ENCODE results near the gene ELL2. TPM values are rescaled to one million over a fixed set of nuclear protein-coding genes. Genes with fewer than 3 reads are reported as not detected.
"Not testable (repeated sequence)": the region's sequence is repeated elsewhere in the genome, so short reads cannot be mapped to it uniquely, and the experiment has no call there.

The ELL2 gene
- polyA plus RNA-seq, 12 donors: 2.4 to 14.0 (median 4.4) TPM; not detected in 1

DNA sequence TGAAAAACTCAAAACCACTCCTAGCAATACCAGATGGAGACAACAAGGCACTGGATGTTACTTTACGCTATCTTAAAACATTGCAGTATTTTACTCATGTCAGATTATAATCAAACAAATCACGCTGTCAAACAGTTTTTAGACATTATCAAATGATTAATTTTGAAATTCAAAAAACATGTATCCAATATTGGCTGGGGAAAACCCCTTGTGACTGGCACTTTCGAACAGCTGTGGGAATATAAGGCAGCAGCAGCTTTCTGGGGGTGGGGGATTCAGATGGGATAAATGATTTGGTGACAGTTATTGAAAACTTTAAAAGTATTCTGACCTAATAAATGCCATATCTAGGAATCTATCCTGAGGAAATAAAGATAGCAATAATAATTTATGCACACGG lies 28.7 kb downstream of the ELL2 start:
- DNase-seq: no peak

DNA sequence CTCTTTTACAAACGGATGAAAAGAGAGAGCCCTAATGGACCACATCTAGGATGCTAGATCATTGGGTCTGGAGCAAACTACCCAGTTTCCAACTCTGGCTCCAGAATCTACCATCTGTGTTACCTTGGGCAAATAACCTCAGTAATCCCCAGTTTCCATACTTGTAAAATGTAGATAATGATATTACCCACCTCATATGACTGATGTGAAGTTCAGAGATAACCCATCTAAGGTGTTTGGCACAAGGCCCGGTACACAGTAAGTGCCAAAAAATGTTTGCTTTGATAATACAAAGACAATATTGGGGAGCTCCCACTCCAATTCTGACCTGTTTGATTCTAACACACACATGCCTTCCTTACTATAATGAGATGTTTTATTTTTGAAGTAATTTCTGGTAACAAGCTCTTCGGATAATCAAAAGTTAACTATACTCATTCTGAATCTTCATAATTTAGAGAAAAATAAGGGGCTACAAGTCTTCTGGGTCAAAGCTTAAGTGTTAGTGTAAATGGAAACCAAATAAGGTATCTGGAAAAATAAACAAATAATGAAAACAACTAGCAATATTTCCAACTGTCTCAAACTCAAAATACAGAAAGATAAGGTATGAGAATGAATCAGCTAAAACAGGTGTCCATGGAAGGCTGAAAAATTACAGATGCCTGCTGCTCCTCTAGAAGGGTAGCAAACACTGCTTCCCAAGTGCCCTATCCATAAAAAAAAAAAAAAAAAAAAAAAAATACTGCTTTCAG lies 30.4 kb downstream of the ELL2 start:
- no peak for DNase-seq

DNA sequence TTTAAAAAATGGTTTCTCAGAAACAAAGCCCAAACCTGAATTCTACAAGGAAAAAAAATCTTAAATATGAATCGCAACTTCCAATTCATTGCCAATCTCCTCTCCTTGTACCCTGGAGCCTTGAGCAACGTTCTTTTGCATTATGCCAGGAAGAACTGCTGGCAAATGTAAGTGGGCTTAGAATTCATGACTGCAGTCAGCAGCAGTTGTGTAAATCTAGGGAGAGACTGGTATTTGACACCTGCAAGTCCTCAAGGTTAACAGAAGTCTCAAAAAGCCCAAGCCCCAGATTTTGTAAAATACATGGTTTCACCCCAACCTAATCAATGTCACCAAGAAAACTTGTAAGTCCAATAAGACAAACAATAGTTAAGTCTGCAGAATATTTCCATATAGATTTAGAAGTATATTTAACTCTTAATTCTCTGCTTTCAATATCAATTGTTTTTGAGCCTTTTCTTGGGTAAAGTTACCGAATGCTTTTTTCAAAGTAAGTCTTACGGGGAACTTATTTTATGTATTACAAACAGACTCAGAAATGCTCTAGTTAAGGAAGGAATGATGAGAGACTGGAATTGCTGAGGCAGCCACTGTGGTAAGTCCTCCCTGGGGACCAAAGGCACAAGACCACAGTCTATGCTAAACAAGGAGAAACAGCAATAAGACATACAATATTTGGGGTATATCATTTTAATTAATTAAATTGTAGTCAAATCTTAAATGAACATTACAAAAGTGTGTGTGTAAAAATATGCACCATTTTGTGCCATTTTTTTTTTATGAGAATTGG lies 31.3 kb downstream of the ELL2 start:
- no peak for DNase-seq

GRCh38 chr5:95928724-95929253 lies 32.9 kb downstream of the ELL2 start:
- no peak for DNase-seq

- no peak for DNase-seq
Measured at GRCh38 chr5:95927927-95928723, 33.5 kb downstream of the ELL2 start.

DNA sequence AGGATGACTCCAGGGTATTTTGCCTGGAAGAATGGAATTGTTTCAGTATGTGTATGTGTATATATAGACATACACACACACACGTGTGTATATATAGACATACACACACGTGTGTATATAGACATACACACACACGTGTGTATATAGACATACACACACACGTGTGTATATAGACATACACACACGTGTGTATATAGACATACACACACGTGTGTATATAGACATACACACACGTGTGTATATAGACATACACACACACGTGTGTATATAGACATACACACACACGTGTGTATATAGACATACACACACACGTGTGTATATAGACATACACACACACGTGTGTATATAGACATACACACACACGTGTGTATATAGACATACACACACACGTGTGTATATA lies 34.4 kb downstream of the ELL2 start:
- not testable (repeated sequence) for DNase-seq

GRCh38 chr5:95925939-95926338 lies 35.7 kb downstream of the ELL2 start:
- DNase-seq: no peak

- DNase-seq: no peak
Measured at GRCh38 chr5:95925378-95925744, 36.3 kb downstream of the ELL2 start.

- no peak for DNase-seq
Measured at GRCh38 chr5:95924720-95925377, 36.8 kb downstream of the ELL2 start.

DNA sequence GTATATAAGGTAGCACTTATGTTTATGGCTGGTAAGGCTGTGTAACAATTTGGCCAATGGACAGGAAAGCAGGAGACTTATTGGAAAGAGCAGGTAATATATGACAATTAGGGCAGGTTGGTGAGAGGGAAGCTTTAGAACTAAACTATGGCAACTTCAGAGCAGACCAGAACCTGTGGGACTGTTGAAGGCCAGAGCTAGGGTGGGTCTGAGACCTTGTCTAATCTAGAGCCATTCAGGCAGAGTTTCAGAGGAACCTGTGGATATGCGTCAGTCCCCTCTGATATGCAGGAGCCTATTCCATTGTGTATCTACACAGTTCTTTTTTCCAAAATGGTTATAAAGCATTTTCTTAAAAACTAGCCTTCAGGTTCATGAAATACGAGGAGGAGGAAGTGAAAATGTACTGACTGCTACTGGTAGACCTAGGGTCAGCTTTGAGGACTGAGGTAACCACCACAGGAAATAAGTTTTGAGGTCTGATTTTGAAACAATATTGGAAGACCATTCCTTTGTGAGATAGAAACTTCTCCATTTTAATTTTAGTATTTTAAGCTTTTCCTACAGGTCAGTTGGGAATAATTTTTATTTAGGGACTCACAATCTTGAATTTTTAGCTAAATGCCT lies 37.6 kb downstream of the ELL2 start:
- DNase-seq: no peak

- no peak for DNase-seq
Measured at GRCh38 chr5:95922798-95923197, 38.9 kb downstream of the ELL2 start.

DNA sequence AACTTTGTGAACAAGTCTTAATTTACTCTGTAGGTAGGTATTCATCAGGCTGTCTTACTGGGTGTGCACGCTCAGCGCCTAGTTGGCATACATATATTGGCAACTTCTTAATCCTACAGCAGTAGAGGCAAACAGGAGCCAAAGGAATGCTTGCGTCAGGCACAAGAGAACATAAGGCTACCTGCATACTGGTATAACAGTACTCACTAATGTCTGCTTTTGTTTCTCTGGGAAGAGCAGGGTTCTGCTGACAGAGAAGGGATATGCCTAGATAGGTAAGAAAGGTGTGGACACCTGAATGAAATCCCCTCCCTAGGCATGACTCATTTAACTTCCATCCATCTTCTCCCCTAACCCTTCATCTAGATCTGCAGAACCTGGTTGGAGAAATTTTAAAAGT lies 40.1 kb downstream of the ELL2 start:
- DNase-seq: no peak

DNA sequence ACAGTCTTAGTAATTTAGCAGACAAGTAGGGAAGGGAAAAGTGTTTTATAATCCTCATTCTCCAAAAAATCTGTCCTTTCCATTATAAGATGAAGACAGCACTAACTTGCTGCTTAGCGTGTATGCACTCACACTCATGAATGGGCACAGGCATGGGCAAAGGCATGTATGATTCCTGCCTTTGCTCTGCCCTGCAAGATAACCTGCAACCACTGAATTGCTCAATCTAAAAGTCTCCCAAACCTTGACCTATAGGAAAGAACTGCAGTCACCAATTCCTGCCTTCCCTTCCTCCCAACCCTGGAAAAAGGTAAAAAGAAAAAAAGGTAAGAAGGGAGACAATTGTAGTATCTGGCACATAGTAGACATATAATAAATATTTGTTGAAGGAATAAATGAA lies 40.8 kb downstream of the ELL2 start:
- DNase-seq: no peak

- DNase-seq: no peak
Measured at GRCh38 chr5:95919658-95920057, 42.0 kb downstream of the ELL2 start.

DNA sequence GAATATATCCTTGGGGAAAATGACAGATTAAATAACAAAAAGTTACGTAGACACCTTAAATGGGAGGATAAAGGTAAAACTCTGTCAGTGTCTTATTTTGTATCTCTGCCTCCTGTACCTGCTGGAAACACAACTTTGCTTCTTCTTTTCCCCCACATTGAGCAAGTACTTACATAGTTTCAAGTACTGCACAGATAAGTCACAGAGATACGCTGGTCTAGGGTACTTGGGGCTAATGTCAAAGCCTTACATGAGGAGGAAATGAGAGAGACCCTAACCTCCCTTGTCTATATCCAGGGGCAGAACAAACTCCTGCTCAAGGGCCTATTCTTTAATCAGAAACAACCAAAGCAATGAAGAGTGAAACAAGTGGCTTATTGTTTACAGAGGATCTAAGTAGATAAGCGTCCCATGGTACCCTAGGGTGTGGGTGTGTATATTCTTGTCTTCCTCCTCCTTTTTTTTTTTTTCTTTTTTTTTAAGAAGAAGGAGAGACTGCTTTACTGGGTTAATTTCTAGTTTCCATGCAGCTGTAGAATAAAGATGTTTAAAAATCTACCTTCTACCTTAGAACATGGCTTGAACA lies 43.1 kb downstream of the ELL2 start:
- no peak for DNase-seq

DNA sequence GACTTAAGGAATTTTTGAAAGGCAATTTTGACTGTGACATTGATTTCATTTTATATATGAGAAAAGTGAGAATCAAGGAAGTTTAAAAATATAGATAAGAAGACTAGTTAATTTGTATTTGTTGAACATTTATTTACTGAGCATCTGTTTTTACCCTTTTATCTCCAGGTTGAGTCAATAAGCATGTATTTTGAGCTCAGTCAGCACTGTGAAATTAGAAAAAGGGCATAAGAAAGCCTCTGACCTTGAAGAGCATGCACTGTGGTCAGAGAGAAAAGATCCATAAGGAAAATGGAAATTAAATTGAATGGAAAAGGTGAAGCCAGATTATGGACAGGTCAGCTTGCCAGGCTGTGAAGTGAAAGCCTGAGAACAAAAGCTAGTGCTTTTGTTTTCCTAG lies 44.4 kb downstream of the ELL2 start:
- DNase-seq: no peak

GRCh38 chr5:95916687-95917085 lies 45.0 kb downstream of the ELL2 start:
- DNase-seq: no peak

DNA sequence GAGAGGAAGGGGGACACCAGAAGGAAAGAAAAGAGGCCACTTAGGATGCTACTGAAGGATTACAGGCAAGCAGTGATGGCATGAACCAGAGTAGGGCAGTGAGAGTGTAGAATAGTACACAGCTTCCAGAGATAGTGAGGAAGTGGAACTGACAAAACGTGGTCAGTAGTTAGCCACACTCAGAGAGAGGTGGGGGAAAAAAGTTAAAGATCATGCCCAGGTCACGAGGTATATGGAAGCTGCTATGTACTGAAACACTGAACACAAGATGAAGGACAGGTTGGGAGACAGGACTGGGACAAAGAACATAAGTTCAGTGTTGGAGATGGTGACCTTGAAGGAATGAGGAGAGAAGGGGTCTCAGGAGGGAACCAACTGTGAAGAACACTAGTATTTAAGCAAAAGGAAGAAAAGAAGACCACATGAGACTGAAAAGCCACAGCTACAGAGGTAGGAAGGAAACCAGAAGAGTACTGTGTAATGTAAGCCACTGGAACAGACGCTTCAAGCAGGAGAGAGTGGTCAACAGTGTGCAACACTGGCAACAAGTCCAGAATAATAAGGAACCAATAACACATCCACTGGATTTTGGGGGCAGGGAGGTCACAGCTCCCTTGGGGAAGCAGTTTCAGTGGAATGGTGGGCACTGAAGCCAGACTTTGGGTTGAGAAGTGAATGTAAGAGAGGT lies 45.5 kb downstream of the ELL2 start:
- no peak for DNase-seq

DNA sequence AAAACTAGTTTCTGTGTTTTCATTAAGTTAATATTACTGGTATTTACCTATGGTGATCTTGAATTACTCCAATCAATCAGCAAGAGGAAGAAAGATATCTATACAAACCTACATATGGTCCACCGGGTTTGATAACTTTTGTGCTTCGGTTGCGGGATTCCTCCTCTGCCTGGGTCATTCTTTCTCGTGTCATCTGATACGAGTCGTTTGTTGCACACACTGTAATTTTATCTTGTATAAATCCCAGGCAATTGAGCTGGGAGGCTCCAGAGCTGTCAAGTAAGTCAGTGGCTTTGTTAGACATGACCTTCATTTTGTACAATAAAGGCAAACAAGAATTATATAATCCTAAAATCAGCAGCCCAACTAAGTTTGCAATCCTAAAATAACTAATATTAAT lies 48.0 kb downstream of the ELL2 start:
- DNase-seq: no peak

GRCh38 chr5:95912029-95912428 lies 49.6 kb downstream of the ELL2 start:
- no peak for DNase-seq

Measured in muscle of arm (tissue), 12 donors.